Caco-2 (cell line): ENCODE results near the gene PTTG1IP. TPM values are rescaled to one million over a fixed set of nuclear protein-coding genes. Genes with fewer than 3 reads are reported as not detected.
A peak's percentile ranks its signal among the peaks of the same experiment; 100 is the strongest.

ENCODE experiments used
- BruUV-seq: library from RNA; stranded (reverse); fragments of 400-500 nt; replicated peaks from 2 replicates; lab custom pipeline; 2021; lab: Mats Ljungman, UMichigan
- CTCF ChIA-PET: fragments of 300-600 bp; sonication (Branson Sonifier 250); formaldehyde crosslinking; loops from one replicate; lab custom pipeline; 2022; ENCODE audit warnings: antibody characterized with exemption; lab: Charles Lee
- POLR2A ChIA-PET: fragments of 300-600 bp; sonication (Branson Sonifier 250); formaldehyde crosslinking; loops from one replicate; lab custom pipeline; 2022; ENCODE audit warnings: antibody characterized with exemption; lab: Charles Lee
- DNase-seq, 2 experiments: peaks; one replicate each; pipeline versions ENCODE4 v3.0.0 to v3.0.0-alpha.2; 2020 to 2022
- H3K27me3 ChIP-seq: replicated peaks from 2 replicates; pipeline ENCODE4 v1.6.0; 2011; ENCODE audit warnings: low read length; ENCODE audit not compliant: control insufficient read depth, insufficient read depth
- H3K36me3 ChIP-seq: 2 replicates; pipeline ENCODE4 v1.5.1; 2011; ENCODE audit warnings: low read length; ENCODE audit not compliant: control insufficient read depth, insufficient read depth
- H3K4me1 ChIP-seq: fragments of 250-450 bp; sonication (Bioruptor Pico); 2 replicates; pipeline ENCODE4 v1.5.1; 2020; ENCODE audit warnings: mild to moderate bottlenecking
- H3K4me3 ChIP-seq: 2 replicates; pipeline ENCODE4 v1.5.1; 2011; ENCODE audit warnings: low read depth, mild to moderate bottlenecking, control low read depth, low read length
- H3K9me3 ChIP-seq: fragments of 250-450 bp; sonication (Bioruptor Pico); 2 replicates; pipeline ENCODE4 v1.5.1; 2020; ENCODE audit warnings: mild to moderate bottlenecking, moderate library complexity
- H3K27ac Mint-ChIP-seq: one replicate; pipeline ENCODE4 v1.8.0; 2022; ENCODE audit warnings: mixed read lengths; ENCODE audit not compliant: unreplicated experiment
- H3K27me3 Mint-ChIP-seq: one replicate; pipeline ENCODE4 v1.8.0; 2022; ENCODE audit warnings: mixed read lengths; ENCODE audit not compliant: insufficient read depth, unreplicated experiment
- H3K36me3 Mint-ChIP-seq: one replicate; pipeline ENCODE4 v1.8.0; 2022; ENCODE audit warnings: mild to moderate bottlenecking, mixed read lengths; ENCODE audit not compliant: insufficient read depth, unreplicated experiment
- H3K4me1 Mint-ChIP-seq: one replicate; pipeline ENCODE4 v1.8.0; 2022; ENCODE audit warnings: low read depth, mixed read lengths; ENCODE audit not compliant: unreplicated experiment
- H3K4me3 Mint-ChIP-seq: one replicate; pipeline ENCODE4 v1.8.0; 2022; ENCODE audit warnings: mild to moderate bottlenecking, moderate library complexity, mixed read lengths; ENCODE audit not compliant: unreplicated experiment
- H3K9me3 Mint-ChIP-seq: one replicate; pipeline ENCODE4 v1.8.0; 2022; ENCODE audit warnings: mixed read lengths; ENCODE audit not compliant: unreplicated experiment
- intact Hi-C: fragments of 100-400 bp; cut with micrococcal nuclease; formaldehyde crosslinking; loops from one replicate; pipeline ENCODE4 v1.10.0; 2022; ENCODE audit not compliant: unreplicated experiment
- total RNA-seq: library from RNA; stranded (reverse); gene quantifications from 2 replicates; pipeline ENCODE4 v1.2.3, GENCODE V29; 2022
- TF ChIP-seq, protein P1 (sequence below), 2 experiments: fragments of 200-600 bp in 1 of 2; IDR thresholded peaks; 1 replicate in 1 of 2; 2 replicates in 1 of 2; pipeline versions ENCODE4 v1.5.1 to v1.8.0; 2011 to 2022; ENCODE audit warnings: antibody characterized with exemption in 1 of 2, control low read depth in 1 of 2, inconsistent platforms in 1 of 2, low read depth in 1 of 2, low read length in 1 of 2, mild to moderate bottlenecking in 1 of 2, moderate library complexity in 1 of 2; ENCODE audit not compliant: insufficient read depth in 1 of 2, severe bottlenecking in 1 of 2, unreplicated experiment in 1 of 2

Gene PTTG1IP
- total RNA-seq, 1 experiment from 2014 or later = 296 TPM

DNA sequence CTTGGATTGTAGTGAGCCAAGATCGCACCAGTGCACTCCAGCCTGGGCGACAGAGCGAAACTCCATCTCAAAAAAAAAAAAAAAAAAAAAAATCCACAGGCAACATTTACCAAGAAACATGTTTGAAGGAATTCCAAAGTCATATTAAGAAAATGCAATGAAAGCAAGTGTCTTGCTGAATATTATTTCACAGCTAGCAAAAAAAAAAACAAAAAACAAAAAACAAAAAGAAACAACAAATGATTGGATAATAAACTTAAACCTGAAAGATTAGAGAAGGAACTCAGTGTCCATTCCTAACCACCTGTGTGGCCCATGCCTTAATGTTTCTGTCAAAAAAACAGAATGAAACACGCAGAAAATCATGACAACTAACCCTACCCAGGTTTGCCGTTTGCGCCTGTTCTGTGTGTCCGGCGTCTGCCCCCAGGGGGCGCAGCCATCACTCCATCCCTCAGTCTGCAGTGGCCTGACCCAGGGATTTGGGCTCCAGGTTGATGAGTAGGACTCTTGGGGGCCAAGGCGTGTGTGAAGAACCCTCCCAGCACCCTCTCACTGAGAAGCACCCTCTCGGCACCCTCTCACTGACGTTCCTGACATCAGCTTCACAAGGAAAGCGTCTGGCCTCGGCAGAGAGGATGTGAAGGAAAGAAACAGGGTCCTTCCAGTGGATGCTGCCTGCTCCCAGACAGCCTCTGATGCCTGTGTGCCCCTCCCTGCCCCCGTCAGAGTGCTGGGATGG is 19.2 kb upstream of the PTTG1IP start:
- Histone ChIP-seq H3K4me3 (no peak overlapping the region), H3K36me3 (no peaks in the 10 kb centered on the region), H3K9me3 (no peaks in the 10 kb centered on the region), H3K4me1 (no peaks in the 10 kb centered on the region), H3K27me3 (no peaks in the 10 kb centered on the region)
- no peak overlapping the region for H3K4me3 Mint-ChIP-seq
- peaks cover 4% of the 10 kb centered on the region for H3K27me3 Mint-ChIP-seq
- ChIA-PET CTCF (interaction anchor here (0.6 to 2.9 kb wide), 2 partner anchors 39 to 222 kb away, joined by 5 to 11 read pairs; no protein-coding TSS in a partner anchor), POLR2A (no interaction called here)
- no peaks in the 10 kb centered on the region for H3K4me1 Mint-ChIP-seq
- TF ChIP-seq, protein P1, sequence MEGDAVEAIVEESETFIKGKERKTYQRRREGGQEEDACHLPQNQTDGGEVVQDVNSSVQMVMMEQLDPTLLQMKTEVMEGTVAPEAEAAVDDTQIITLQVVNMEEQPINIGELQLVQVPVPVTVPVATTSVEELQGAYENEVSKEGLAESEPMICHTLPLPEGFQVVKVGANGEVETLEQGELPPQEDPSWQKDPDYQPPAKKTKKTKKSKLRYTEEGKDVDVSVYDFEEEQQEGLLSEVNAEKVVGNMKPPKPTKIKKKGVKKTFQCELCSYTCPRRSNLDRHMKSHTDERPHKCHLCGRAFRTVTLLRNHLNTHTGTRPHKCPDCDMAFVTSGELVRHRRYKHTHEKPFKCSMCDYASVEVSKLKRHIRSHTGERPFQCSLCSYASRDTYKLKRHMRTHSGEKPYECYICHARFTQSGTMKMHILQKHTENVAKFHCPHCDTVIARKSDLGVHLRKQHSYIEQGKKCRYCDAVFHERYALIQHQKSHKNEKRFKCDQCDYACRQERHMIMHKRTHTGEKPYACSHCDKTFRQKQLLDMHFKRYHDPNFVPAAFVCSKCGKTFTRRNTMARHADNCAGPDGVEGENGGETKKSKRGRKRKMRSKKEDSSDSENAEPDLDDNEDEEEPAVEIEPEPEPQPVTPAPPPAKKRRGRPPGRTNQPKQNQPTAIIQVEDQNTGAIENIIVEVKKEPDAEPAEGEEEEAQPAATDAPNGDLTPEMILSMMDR (IDR thresholded peaks at IDR 0.05; ENCODE audit: insufficient read depth in 1 of 2, low read depth in 1 of 2, low read length in 1 of 2, severe bottlenecking in 1 of 2, unreplicated experiment in 1 of 2) = peak; percentile 68 to 81
- DNase-seq = peak in 1 of 2 experiments; percentile 71
- BruUV-seq = no TSS peak
- H3K27ac Mint-ChIP-seq = no peak overlapping the region
- no peaks in the 10 kb centered on the region for H3K9me3 Mint-ChIP-seq
- no peaks in the 10 kb centered on the region for H3K36me3 Mint-ChIP-seq
- intact Hi-C loops = loop anchor here (2.0 kb wide), 1 partner anchor 40 kb away; no protein-coding TSS in a partner anchor

DNA sequence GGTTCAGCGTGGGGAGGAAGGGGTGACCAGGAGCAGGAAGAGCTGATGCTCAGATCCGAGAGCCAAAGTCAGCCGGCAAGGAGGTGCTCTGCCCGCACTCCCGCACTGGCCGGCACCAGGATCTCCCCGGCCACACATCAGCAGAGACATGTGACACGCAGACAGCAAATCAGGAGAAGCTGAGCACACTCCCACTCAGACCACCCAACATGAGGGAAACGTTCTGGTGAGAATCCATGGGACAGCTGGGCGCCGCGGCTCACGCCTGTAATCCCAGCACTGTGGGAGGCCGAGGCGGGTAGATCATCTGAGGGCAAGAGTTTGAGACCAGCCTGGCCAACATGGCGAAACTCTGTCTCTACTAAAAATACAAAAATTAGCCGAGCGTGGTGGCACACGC is 18.6 kb upstream of the PTTG1IP start:
- intact Hi-C loops = loop anchor here (2.0 kb wide), 1 partner anchor 41 kb away; no protein-coding TSS in a partner anchor
- Histone ChIP-seq H3K36me3 (no peaks in the 10 kb centered on the region), H3K4me3 (no peak overlapping the region), H3K4me1 (no peaks in the 10 kb centered on the region), H3K27me3 (no peaks in the 10 kb centered on the region), H3K9me3 (no peaks in the 10 kb centered on the region)
- ChIA-PET CTCF (interaction anchor here (0.6 to 2.9 kb wide), 2 partner anchors 40 to 222 kb away, joined by 5 to 11 read pairs; no protein-coding TSS in a partner anchor), POLR2A (no interaction called here)
- H3K27ac Mint-ChIP-seq = no peak overlapping the region
- H3K9me3 Mint-ChIP-seq = no peaks in the 10 kb centered on the region
- no peak overlapping the region for H3K4me3 Mint-ChIP-seq
- no peak for DNase-seq
- no peaks in the 10 kb centered on the region for H3K36me3 Mint-ChIP-seq
- BruUV-seq = no TSS peak
- TF ChIP-seq, protein P1 (IDR thresholded peaks at IDR 0.05; ENCODE audit: insufficient read depth in 1 of 2, low read depth in 1 of 2, low read length in 1 of 2, severe bottlenecking in 1 of 2, unreplicated experiment in 1 of 2) = no peak
- peaks cover 4% of the 10 kb centered on the region for H3K27me3 Mint-ChIP-seq
- H3K4me1 Mint-ChIP-seq = no peaks in the 10 kb centered on the region

DNA sequence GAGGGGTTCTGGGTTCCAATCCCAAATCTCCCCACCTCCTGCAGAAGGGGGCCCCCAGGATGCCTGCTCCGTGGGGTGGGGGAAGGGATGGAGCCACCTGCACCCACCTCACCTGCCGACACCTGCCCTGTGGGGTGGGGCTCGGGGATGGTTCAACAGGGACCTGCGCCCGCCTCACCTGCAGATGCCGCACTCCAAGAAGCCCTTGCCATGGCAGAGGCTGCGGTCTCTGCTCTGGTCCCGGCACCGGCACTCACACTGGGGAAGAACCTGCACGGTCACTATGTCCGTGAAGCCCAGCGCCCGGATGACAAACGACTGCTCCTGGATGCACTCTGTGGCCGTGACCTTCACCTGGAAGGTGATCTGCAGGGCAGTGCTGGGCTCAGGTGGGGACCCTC is 18.1 kb upstream of the PTTG1IP start:
- no peaks in the 10 kb centered on the region for H3K4me1 Mint-ChIP-seq
- no peak for DNase-seq
- H3K27ac Mint-ChIP-seq = no peak overlapping the region
- no peaks in the 10 kb centered on the region for H3K9me3 ChIP-seq
- H3K36me3 Mint-ChIP-seq = no peaks in the 10 kb centered on the region
- BruUV-seq = no TSS peak
- H3K4me3 ChIP-seq = no peak overlapping the region
- H3K4me3 Mint-ChIP-seq = no peak overlapping the region
- ChIA-PET CTCF (no interaction called here), POLR2A (no interaction called here)
- no peaks in the 10 kb centered on the region for H3K36me3 ChIP-seq
- intact Hi-C loops = loop anchor here (2.0 kb wide), 1 partner anchor 41 kb away; no protein-coding TSS in a partner anchor
- TF ChIP-seq, protein P1 (IDR thresholded peaks at IDR 0.05; ENCODE audit: insufficient read depth in 1 of 2, low read depth in 1 of 2, low read length in 1 of 2, severe bottlenecking in 1 of 2, unreplicated experiment in 1 of 2) = no peak
- no peaks in the 10 kb centered on the region for H3K9me3 Mint-ChIP-seq
- no peaks in the 10 kb centered on the region for H3K27me3 ChIP-seq
- H3K4me1 ChIP-seq = no peaks in the 10 kb centered on the region
- peaks cover 4% of the 10 kb centered on the region for H3K27me3 Mint-ChIP-seq
